B cell (primary cell): ENCODE data around the gene MAP2K3. TPM values are rescaled to one million over a fixed set of nuclear protein-coding genes. Genes with fewer than 3 reads are reported as not detected.

Experiments used
- ATAC-seq: fragments of 200-7000 bp; cut with Tn5 transposase; one replicate; pipeline ENCODE4 v1.10.0; 2021; ENCODE audit warnings: low read depth, mild to moderate bottlenecking, moderate number of reproducible peaks, moderate library complexity
- CTCF ChIA-PET: fragments of 350-600 bp; sonication (Branson Sonifier 250); formaldehyde crosslinking; loops from one replicate; lab custom pipeline; 2021; ENCODE audit warnings: antibody characterized with exemption, inconsistent platforms; lab: Charles Lee
- POLR2A ChIA-PET: fragments of 350-600 bp; sonication (Branson Sonifier 250); formaldehyde crosslinking; loops from one replicate; lab custom pipeline; 2021; ENCODE audit warnings: antibody characterized with exemption; lab: Charles Lee
- DNase-seq: peaks from one replicate; pipeline ENCODE4 v3.0.0; 2013
- H2AFZ ChIP-seq: 2 replicates; pipeline ENCODE4 v1.6.1; 2012; ENCODE audit warnings: mild to moderate bottlenecking, low read depth, low read length; ENCODE audit not compliant: insufficient read depth, poor library complexity, severe bottlenecking
- H3K27ac ChIP-seq, 2 donors: 1 replicate in 1 of 2; 2 replicates in 1 of 2; pipeline ENCODE4 v1.5.1; 2012 to 2013; ENCODE audit warnings: low read length in 2 of 2, mild to moderate bottlenecking in 2 of 2, moderate library complexity in 1 of 2
- H3K27me3 ChIP-seq, 4 experiments: fragments of 200-600 bp in 1 of 4; sonication (generic) in 1 of 4; replicated peaks in 1 of 4; 1 replicate in 2 of 4; 2 replicates in 2 of 4; pipeline versions ENCODE4 v1.6.1 to v1.7.0; 2013 to 2016; ENCODE audit warnings: low read length in 3 of 4, mild to moderate bottlenecking in 2 of 4, mixed read lengths in 1 of 4, moderate library complexity in 1 of 4; ENCODE audit not compliant: insufficient read depth in 4 of 4, control insufficient read depth in 3 of 4; ENCODE audit errors: control extremely low read depth in 1 of 4
- H3K36me3 ChIP-seq, 2 experiments: replicated peaks in 1 of 2; 1 replicate in 1 of 2; 2 replicates in 1 of 2; pipeline versions ENCODE4 v1.6.1 to v1.7.1; 2013; ENCODE audit warnings: low read length in 1 of 2; ENCODE audit not compliant: insufficient read depth in 2 of 2, control insufficient read depth in 1 of 2; ENCODE audit errors: control extremely low read depth in 1 of 2, extremely low read depth in 1 of 2
- H3K4me1 ChIP-seq, 2 donors: fragments of 200-600 bp in 1 of 2; sonication (generic) in 1 of 2; 1 replicate in 1 of 2; 2 replicates in 1 of 2; pipeline versions ENCODE4 v1.5.1 to v1.6.1; 2013 to 2017; ENCODE audit warnings: low read length in 2 of 2; ENCODE audit not compliant: control insufficient read depth in 2 of 2, insufficient read depth in 2 of 2
- H3K4me2 ChIP-seq: replicated peaks from 2 replicates; pipeline ENCODE3; 2012; ENCODE audit warnings: mild to moderate bottlenecking, low read depth, low read length; ENCODE audit not compliant: poor library complexity, severe bottlenecking
- H3K4me3 ChIP-seq, 5 experiments: fragments of 200-600 bp in 1 of 5; sonication (generic) in 1 of 5; 1 replicate in 3 of 5; 2 replicates in 2 of 5; pipeline versions ENCODE4 v1.5.1 to v1.7.0; 2011 to 2016; ENCODE audit warnings: low read length in 4 of 5, mild to moderate bottlenecking in 4 of 5, low read depth in 2 of 5, control low read depth in 1 of 5, moderate library complexity in 1 of 5; ENCODE audit not compliant: insufficient read depth in 1 of 5; ENCODE audit errors: control extremely low read depth in 1 of 5, extremely low read depth in 1 of 5
- H3K79me2 ChIP-seq: fragments of 200-600 bp; sonication (generic); one replicate; pipeline ENCODE4 v1.6.0; 2016; ENCODE audit warnings: low read length; ENCODE audit not compliant: control insufficient read depth, insufficient read depth
- H3K9ac ChIP-seq: fragments of 200-600 bp; sonication (generic); 2 replicates; pipeline ENCODE4 v1.6.1; 2017; ENCODE audit warnings: mild to moderate bottlenecking, low read length, moderate library complexity
- H3K9me3 ChIP-seq, 3 donors: one replicate each; pipeline versions ENCODE4 v1.6.1 to v1.7.1; 2013; ENCODE audit warnings: low read length in 2 of 3; ENCODE audit not compliant: control insufficient read depth in 2 of 3, insufficient read depth in 1 of 3; ENCODE audit errors: control extremely low read depth in 1 of 3
- H4K20me1 ChIP-seq: 2 replicates; pipeline ENCODE4 v1.6.0; 2012; ENCODE audit warnings: mild to moderate bottlenecking, low read length; ENCODE audit not compliant: insufficient read depth, control insufficient read depth, poor library complexity, severe bottlenecking
- H3K27ac Mint-ChIP-seq: one replicate; pipeline ENCODE4 v1.8.0; 2021; ENCODE audit warnings: mixed read lengths
- H3K27me3 Mint-ChIP-seq: one replicate; pipeline ENCODE4 v1.8.0; 2021; ENCODE audit warnings: mixed read lengths
- H3K4me1 Mint-ChIP-seq: one replicate; pipeline ENCODE4 v1.8.0; 2021; ENCODE audit warnings: mixed read lengths
- H3K4me3 Mint-ChIP-seq: one replicate; pipeline ENCODE4 v1.8.0; 2021; ENCODE audit warnings: mixed read lengths
- H3K9me3 Mint-ChIP-seq: one replicate; pipeline ENCODE4 v1.8.0; 2022; ENCODE audit warnings: mixed read lengths; ENCODE audit not compliant: insufficient read depth
- CTCF ChIP-seq: fragments of 200-600 bp; IDR thresholded peaks from one replicate; pipeline ENCODE4 v1.8.0; 2022; ENCODE audit warnings: antibody characterized with exemption, mild to moderate bottlenecking
- EZH2 ChIP-seq: IDR thresholded peaks from 2 replicates; pipeline ENCODE4 v1.6.1; 2012; ENCODE audit warnings: borderline replicate concordance, low read depth, mild to moderate bottlenecking, moderate library complexity, low read length; ENCODE audit not compliant: insufficient read depth, poor library complexity, severe bottlenecking
- WGBS: methylation state at CpG from one replicate; pipeline ENCODE4 v1.1.5; 2013; ENCODE audit warnings: missing lambda C conversion rate; ENCODE audit not compliant: insufficient coverage; 5-methylcytosine and 5-hydroxymethylcytosine counted together
- intact Hi-C: fragments of 100-400 bp; cut with micrococcal nuclease; formaldehyde crosslinking; loops from one replicate; pipeline ENCODE4 v1.10.0; 2022
- polyA plus RNA-seq: library from polyadenylated mRNA; depleted of rRNA; stranded (reverse); fragments of >200 nt; gene quantifications from 2 replicates; pipeline ENCODE4 v1.2.3, GENCODE V29; 2012
- total RNA-seq, 2 donors: library from RNA; stranded (reverse); fragments of 120-200 nt in 1 of 2; gene quantifications; 1 replicate in 1 of 2; 2 replicates in 1 of 2; pipeline versions ENCODE4 v1.2.3 to v1.2.4, GENCODE V29; 2013 to 2022

MAP2K3 gene
- total and polyA plus RNA-seq, 2 donors (not counting 1 experiment from before 2014, with no cell fraction given), result 61.0 to 118 TPM

GRCh38 chr17:21285164-21286065, 904 bp downstream of the MAP2K3 start:
- Histone ChIP-seq H3K9me3 (peaks cover 0 to 3% (median 0%) of the 10 kb centered on the region in 3 donors), H3K4me1 (peaks cover 57 to 78% of the 10 kb centered on the region in 2 donors), H3K27ac (peak overlapping the region; percentile 95), H3K36me3 (peaks cover 0 to 5% of the 10 kb centered on the region in 2 experiments), H3K4me3 (peak overlapping the region; percentile 81 to 98 (median 93)), H4K20me1 (peaks cover 40% of the 10 kb centered on the region), H2AFZ (peak overlapping the region; percentile 90), H3K79me2 (peaks cover 70% of the 10 kb centered on the region), H3K4me2 (peak overlapping the region; percentile 90), H3K9ac (peak overlapping the region; percentile 92), H3K27me3 (no peaks in the 10 kb centered on the region)
- Mint-ChIP-seq H3K27ac (peak overlapping the region; percentile 99), H3K4me3 (peak overlapping the region; percentile 96), H3K9me3 (no peaks in the 10 kb centered on the region), H3K27me3 (no peaks in the 10 kb centered on the region), H3K4me1 (peaks cover 76% of the 10 kb centered on the region)
- DNase-seq (peak; percentile 26), ATAC-seq (no peak)
- ChIA-PET CTCF (interaction anchor here (1.2 to 4.3 kb wide), 3 partner anchors 9 to 227 kb away, joined by 3 to 42 read pairs (median 4); no protein-coding TSS in a partner anchor), POLR2A (no interaction called here)
- WGBS, result 2% methylated on average over 15 of the region's 16 CpGs
- intact Hi-C loops, result loop anchor here (2.0 kb wide), 1 partner anchor 171 kb away; no protein-coding TSS in a partner anchor
- TF ChIP-seq EZH2 (no peak), CTCF (no peak)
